Heart left ventricle (tissue), 13 donors: ENCODE measurements around the gene SMC3.
"Not testable (repeated sequence)": the region's sequence is repeated elsewhere in the genome, so short reads cannot be mapped to it uniquely, and the experiment has no call there.

Experiments used
- POLR2A ChIP-seq, 2 donors: fragments of 450-650 bp; IDR thresholded peaks; one replicate each; pipeline ENCODE4 v1.6.1; 2017; ENCODE audit warnings: antibody characterized with exemption in 2 of 2, mild to moderate bottlenecking in 2 of 2, moderate library complexity in 2 of 2
- TF ChIP-seq, protein P1 (sequence below), 12 donors: fragments of 200-600 bp; sonication (generic) in 4 of 12; IDR thresholded peaks; one replicate each; pipeline versions ENCODE4 v1.5.0 to v1.8.0; 2018 to 2022; ENCODE audit warnings: antibody characterized with exemption in 12 of 12, mild to moderate bottlenecking in 5 of 12
- donor health status: ischemic (EF 13 %, LVEDD 7.1; RV severe dilation, severe dysfunction).
- donor health status: DM: no; HTN: yes; CAD: no.
- donor health status: DM: no; HTN: no; CAD: no.
- donor health status: ischemic (EF 25% LVEDD 6.9; RV normal size, moderate dysfunction).
- donor health status: ischemic (EF 25% LVEDD 5.7; RV mildly dilated, moderate dysfunction).
- donor health status: ischemic (EF 35%, LVEDD 5.7; RV mildly dilated, moderate dysfunction).
- donor health status: nonischemic (EF 11% LVEDD 7.7; RV severe dilation, severe dysfunction).
- donor health status: DM: yes; HTN: yes; CAD: no.
- donor health status: PGD.
- donor health status: ischemic (EF 29% LVEDD 5.4; RV normal size, mild dysfunction).
- donor health status: nonischemic (EF 23%, LVEDD 6.1; RV moderate dilation, normal function).

DNA sequence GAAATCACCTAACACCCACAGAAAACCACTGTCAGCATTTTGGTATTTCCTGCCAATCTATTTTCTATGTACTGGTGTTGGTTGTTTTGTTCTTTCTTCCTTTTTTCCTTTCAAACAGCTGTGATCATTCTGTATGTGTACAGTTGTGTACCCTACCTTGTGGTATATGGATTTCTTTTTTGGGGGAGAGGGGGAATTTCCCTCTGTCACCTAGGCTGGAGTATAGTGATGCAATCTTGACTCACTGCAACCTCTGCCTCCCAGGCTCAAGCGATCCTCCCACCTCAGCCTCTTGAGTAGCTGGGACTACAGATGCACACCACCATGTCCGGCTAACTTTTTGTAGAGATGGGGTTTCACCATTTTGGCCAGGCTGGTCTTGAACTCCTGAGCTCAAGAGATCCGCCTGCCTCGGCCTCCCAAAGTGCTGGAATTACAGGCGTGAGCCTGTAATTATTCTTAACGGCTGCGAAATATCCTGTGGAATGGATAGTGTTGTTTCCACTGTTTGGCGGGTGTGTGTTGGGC is 38.4 kb upstream of the SMC3 start:
- TF ChIP-seq, protein P1, sequence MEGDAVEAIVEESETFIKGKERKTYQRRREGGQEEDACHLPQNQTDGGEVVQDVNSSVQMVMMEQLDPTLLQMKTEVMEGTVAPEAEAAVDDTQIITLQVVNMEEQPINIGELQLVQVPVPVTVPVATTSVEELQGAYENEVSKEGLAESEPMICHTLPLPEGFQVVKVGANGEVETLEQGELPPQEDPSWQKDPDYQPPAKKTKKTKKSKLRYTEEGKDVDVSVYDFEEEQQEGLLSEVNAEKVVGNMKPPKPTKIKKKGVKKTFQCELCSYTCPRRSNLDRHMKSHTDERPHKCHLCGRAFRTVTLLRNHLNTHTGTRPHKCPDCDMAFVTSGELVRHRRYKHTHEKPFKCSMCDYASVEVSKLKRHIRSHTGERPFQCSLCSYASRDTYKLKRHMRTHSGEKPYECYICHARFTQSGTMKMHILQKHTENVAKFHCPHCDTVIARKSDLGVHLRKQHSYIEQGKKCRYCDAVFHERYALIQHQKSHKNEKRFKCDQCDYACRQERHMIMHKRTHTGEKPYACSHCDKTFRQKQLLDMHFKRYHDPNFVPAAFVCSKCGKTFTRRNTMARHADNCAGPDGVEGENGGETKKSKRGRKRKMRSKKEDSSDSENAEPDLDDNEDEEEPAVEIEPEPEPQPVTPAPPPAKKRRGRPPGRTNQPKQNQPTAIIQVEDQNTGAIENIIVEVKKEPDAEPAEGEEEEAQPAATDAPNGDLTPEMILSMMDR (IDR thresholded peaks at IDR 0.05): not testable (repeated sequence)
- TF ChIP-seq POLR2A (IDR thresholded peaks at IDR 0.05): not testable (repeated sequence)
